Measurements from ENCODE around the gene STARD7.
"Not testable (repeated sequence)": the region's sequence is repeated elsewhere in the genome, so short reads cannot be mapped to it uniquely, and the experiment has no call there.

STARD7 gene

DNA sequence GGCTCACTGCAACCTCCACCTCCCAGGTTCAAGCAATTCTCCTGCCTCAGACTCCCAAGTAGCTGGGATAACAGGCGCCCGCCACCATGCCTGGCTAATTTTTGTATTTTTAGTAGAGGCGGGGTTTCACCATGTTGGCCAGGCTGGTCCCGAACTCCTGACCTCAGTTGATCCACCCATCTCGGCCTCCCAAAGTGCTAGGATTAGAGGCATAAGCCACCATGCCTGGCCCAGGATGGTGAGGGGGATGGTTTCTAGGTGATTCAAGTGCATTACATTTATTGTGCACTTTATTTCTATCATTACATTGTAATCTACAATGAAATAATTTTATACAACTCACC is 67.0 kb downstream of the STARD7 start:
- not testable (repeated sequence) for H3K79me2 ChIP-seq (ENCODE audit: control insufficient read depth, insufficient read depth, low read length)
- no CpG with 5 or more reads among the region's 5 CpGs for WGBS (ENCODE audit: extremely low coverage, insufficient coverage, low lambda C conversion rate)

DNA sequence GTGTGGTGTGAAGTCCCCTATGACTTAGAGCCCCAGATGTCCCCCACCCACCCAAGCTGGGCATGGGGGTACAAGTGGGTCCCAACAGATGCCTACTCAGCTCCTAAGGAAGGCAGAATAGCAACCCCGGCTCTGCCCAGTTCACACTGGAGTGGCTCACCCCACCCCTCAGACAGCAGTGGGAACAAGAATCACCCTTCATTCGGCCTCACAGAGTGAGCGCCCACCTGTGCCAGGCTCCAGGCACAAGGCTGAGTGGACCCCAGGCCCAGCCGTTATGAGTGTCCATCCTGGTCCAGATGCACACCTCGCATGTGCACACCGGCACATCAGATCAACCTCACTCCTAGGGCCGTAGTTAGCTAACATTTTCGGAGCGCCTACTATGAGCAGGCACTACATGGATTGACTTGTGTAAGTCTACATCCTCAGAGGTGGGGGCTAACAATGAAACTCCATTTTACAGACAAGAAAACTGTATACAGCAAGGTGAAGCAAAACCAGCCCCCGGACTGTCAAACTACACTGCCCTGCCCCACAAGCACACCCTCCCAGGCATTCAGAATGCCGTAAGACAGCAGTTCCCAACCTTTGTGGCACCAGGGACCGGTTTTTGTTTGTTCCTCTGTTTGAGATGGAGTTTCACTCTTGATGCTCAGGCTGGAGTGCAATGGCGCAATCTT is 67.5 kb downstream of the STARD7 start:
- Histone ChIP-seq H3K4me1 (ENCODE audit: control insufficient read depth, low read depth, low read length) (no peaks in the 10 kb centered on the region), H2BK15ac (replicated peaks; ENCODE audit: low read depth) (no peak overlapping the region), H3K56ac (ENCODE audit: low read length) (no peak overlapping the region), H2BK5ac (ENCODE audit: low read length) (no peak overlapping the region), H2BK120ac (ENCODE audit: low read depth, low read length) (no peak overlapping the region), H4K5ac (ENCODE audit: low read length) (no peak overlapping the region), H3K9ac (ENCODE audit: low read length) (no peak overlapping the region), H3K4me2 (ENCODE audit: low read length) (no peak overlapping the region), H3K79me1 (ENCODE audit: low read length) (no peaks in the 10 kb centered on the region), H3K4me3 (ENCODE audit: low read length) (no peak overlapping the region), H3K79me2 (ENCODE audit: control insufficient read depth, insufficient read depth, low read length) (no peaks in the 10 kb centered on the region), H4K8ac (ENCODE audit: low read depth, low read length) (no peak overlapping the region), H3K36me3 (ENCODE audit: control insufficient read depth, insufficient read depth, low read length) (no peaks in the 10 kb centered on the region), H3K27ac (ENCODE audit: low read depth, low read length) (no peak overlapping the region), H3K4ac (ENCODE audit: low read depth, low read length) (no peak overlapping the region), H2AK5ac (ENCODE audit: low read length) (no peak overlapping the region), H3K27me3 (ENCODE audit: insufficient read depth, low read length, poor library complexity) (no peaks in the 10 kb centered on the region), H3K18ac (ENCODE audit: low read length) (no peak overlapping the region), H3K23ac (ENCODE audit: low read length) (no peak overlapping the region)
- WGBS (ENCODE audit: extremely low coverage, insufficient coverage, low lambda C conversion rate): no CpG with 5 or more reads among the region's 13 CpGs
- DNase-seq: no peak

More for the DNA sequence above, 67.0 kb downstream of the STARD7 start:
- not testable (repeated sequence) for H3K36me3 ChIP-seq (ENCODE audit: control insufficient read depth, insufficient read depth, low read length); H2BK5ac ChIP-seq (ENCODE audit: low read length); H3K23ac ChIP-seq (ENCODE audit: low read length); H2AK5ac ChIP-seq (ENCODE audit: low read length); H3K56ac ChIP-seq (ENCODE audit: low read length); H3K4ac ChIP-seq (ENCODE audit: low read depth, low read length); H3K79me1 ChIP-seq (ENCODE audit: low read length); H3K18ac ChIP-seq (ENCODE audit: low read length); H2BK120ac ChIP-seq (ENCODE audit: low read depth, low read length); H3K27ac ChIP-seq (ENCODE audit: low read depth, low read length); H4K8ac ChIP-seq (ENCODE audit: low read depth, low read length); H3K27me3 ChIP-seq (ENCODE audit: insufficient read depth, low read length, poor library complexity); DNase-seq; H3K4me1 ChIP-seq (ENCODE audit: control insufficient read depth, low read depth, low read length); H3K4me2 ChIP-seq (ENCODE audit: low read length); H3K9ac ChIP-seq (ENCODE audit: low read length); H3K4me3 ChIP-seq (ENCODE audit: low read length); H2BK15ac ChIP-seq (replicated peaks; ENCODE audit: low read depth); H4K5ac ChIP-seq (ENCODE audit: low read length)

DNA sequence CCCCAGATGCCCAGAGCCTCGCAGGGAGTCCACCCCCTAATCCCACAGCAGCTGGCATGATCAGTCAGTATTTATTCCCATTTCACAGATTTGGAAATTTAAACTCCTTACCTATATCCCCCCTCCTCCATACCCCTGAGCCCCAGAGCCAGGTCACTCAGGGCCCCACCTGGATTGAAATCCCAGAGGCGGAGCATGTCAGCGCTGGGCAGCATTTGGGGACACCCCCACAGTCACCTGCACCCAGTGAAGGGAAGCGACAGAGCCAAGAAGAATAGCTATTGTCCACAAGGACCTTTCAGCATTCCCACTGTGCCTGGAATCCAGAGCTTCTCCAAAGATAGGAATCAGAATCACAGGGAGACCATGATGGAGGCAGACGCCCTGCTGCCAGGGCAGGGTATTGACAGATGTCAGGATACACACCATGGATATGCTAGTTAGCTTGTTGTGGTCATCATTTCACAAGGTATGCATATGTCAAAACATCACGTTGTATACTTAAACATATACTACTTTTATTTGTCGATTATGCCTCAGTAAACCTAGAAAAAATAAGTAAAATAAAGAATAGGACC is 69.4 kb downstream of the STARD7 start:
- H3K23ac ChIP-seq (ENCODE audit: low read length): no peak overlapping the region
- no peak overlapping the region for H4K5ac ChIP-seq (ENCODE audit: low read length)
- H3K36me3 ChIP-seq (ENCODE audit: control insufficient read depth, insufficient read depth, low read length): no peaks in the 10 kb centered on the region
- H2BK5ac ChIP-seq (ENCODE audit: low read length): no peak overlapping the region
- H3K18ac ChIP-seq (ENCODE audit: low read length): no peak overlapping the region
- H3K27me3 ChIP-seq (ENCODE audit: insufficient read depth, low read length, poor library complexity): no peaks in the 10 kb centered on the region
- DNase-seq: peak; percentile 57
- H3K79me2 ChIP-seq (ENCODE audit: control insufficient read depth, insufficient read depth, low read length): no peaks in the 10 kb centered on the region
- no peak overlapping the region for H3K4me2 ChIP-seq (ENCODE audit: low read length)
- H3K79me1 ChIP-seq (ENCODE audit: low read length): no peaks in the 10 kb centered on the region
- H3K27ac ChIP-seq (ENCODE audit: low read depth, low read length): no peak overlapping the region
- no peak overlapping the region for H2BK120ac ChIP-seq (ENCODE audit: low read depth, low read length)
- H2BK15ac ChIP-seq (replicated peaks; ENCODE audit: low read depth): no peak overlapping the region
- H4K8ac ChIP-seq (ENCODE audit: low read depth, low read length): no peak overlapping the region
- H3K9ac ChIP-seq (ENCODE audit: low read length): no peak overlapping the region
- no peaks in the 10 kb centered on the region for H3K4me1 ChIP-seq (ENCODE audit: control insufficient read depth, low read depth, low read length)
- no peak overlapping the region for H3K56ac ChIP-seq (ENCODE audit: low read length)
- no peak overlapping the region for H3K4me3 ChIP-seq (ENCODE audit: low read length)
- no peak overlapping the region for H2AK5ac ChIP-seq (ENCODE audit: low read length)
- no CpG with 5 or more reads among the region's 7 CpGs for WGBS (ENCODE audit: extremely low coverage, insufficient coverage, low lambda C conversion rate)
- no peak overlapping the region for H3K4ac ChIP-seq (ENCODE audit: low read depth, low read length)

DNA sequence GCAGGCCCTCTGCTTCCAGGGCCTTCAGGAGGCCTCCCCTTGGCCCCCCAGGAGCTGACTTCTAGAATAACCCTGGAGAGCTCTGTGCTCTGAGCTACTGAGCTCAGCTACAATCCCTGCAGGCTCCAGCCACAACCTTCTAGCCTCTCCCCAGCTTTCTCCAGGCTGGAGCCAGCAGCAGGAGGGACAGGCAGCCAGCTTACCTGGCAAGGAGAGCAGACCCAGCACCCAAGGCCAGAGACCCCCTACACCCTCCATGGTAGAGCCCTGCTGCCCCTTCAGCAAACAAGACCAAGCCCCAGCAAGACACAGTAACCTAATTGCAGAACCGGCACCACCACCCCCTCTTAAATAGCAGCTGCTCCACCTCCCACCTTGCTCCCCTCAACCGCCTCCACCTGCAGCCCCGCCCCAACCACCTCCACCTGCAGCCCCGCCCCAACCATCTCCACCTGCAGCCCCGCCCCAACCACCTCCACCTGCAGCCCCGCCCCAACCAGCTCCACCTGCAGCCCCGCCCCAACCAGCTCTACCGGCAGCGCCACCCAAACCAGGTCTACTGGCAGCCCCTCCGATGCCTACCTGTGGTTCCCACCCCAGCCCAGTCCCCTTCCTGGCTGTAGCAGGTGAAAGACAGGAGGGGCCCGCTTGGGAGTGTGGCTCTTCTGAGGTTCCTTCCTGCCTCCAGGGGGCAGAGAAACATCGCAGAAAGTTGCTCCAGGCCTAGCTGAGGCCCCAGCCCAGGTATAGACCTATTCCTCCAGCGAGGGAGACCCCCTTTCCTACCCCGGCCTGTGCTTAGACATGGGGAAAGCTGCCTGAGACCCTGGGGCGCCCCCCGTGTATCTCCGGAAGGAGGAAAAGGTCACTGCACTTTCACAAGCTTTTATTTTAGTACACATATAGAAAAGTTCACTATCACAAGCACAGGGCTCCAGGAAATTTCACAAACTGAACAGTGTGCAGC is 70.2 kb downstream of the STARD7 start, which contains the start of gene ASTL:
Gene ASTL, minus strand, starts transcription at position 324 of the 967 bp plus-strand sequence. Its CDS starts 66 bp downstream, at position 258.
- H3K4me3 ChIP-seq (ENCODE audit: low read length): no peak within 1 kb of the TSS
- H3K27me3 ChIP-seq (ENCODE audit: insufficient read depth, low read length, poor library complexity): no peaks in the 10 kb centered on the region
- H2BK5ac ChIP-seq (ENCODE audit: low read length): no peak within 1 kb of the TSS
- no peaks in the 10 kb centered on the region for H3K4me1 ChIP-seq (ENCODE audit: control insufficient read depth, low read depth, low read length)
- no peak within 1 kb of the TSS for H3K4me2 ChIP-seq (ENCODE audit: low read length)
- no peak within 1 kb of the TSS for H3K27ac ChIP-seq (ENCODE audit: low read depth, low read length)
- no peak within 1 kb of the TSS for H3K4ac ChIP-seq (ENCODE audit: low read depth, low read length)
- H2AK5ac ChIP-seq (ENCODE audit: low read length): no peak within 1 kb of the TSS
- H3K79me1 ChIP-seq (ENCODE audit: low read length): no peaks in the 10 kb centered on the region
- no peak within 1 kb of the TSS for H3K18ac ChIP-seq (ENCODE audit: low read length)
- peak; percentile 75 for DNase-seq
- no peak within 1 kb of the TSS for H3K9ac ChIP-seq (ENCODE audit: low read length)
- no peak within 1 kb of the TSS for H2BK15ac ChIP-seq (replicated peaks; ENCODE audit: low read depth)
- no peak within 1 kb of the TSS for H4K5ac ChIP-seq (ENCODE audit: low read length)
- no peak within 1 kb of the TSS for H2BK120ac ChIP-seq (ENCODE audit: low read depth, low read length)
- H4K8ac ChIP-seq (ENCODE audit: low read depth, low read length): no peak within 1 kb of the TSS
- no peak within 1 kb of the TSS for H3K23ac ChIP-seq (ENCODE audit: low read length)
- no peak within 1 kb of the TSS for H3K56ac ChIP-seq (ENCODE audit: low read length)
- H3K36me3 ChIP-seq (ENCODE audit: control insufficient read depth, insufficient read depth, low read length): no peaks in the 10 kb centered on the region
- no peaks in the 10 kb centered on the region for H3K79me2 ChIP-seq (ENCODE audit: control insufficient read depth, insufficient read depth, low read length)
- WGBS (ENCODE audit: extremely low coverage, insufficient coverage, low lambda C conversion rate): no CpG with 5 or more reads among the region's 17 CpGs

- Histone ChIP-seq H2AK5ac (ENCODE audit: low read length) (no peak overlapping the region), H3K56ac (ENCODE audit: low read length) (no peak overlapping the region), H3K79me1 (ENCODE audit: low read length) (no peaks in the 10 kb centered on the region), H3K4ac (ENCODE audit: low read depth, low read length) (no peak overlapping the region), H4K5ac (ENCODE audit: low read length) (no peak overlapping the region), H3K27ac (ENCODE audit: low read depth, low read length) (no peak overlapping the region), H4K8ac (ENCODE audit: low read depth, low read length) (no peak overlapping the region), H3K9ac (ENCODE audit: low read length) (no peak overlapping the region), H3K18ac (ENCODE audit: low read length) (no peak overlapping the region), H3K36me3 (ENCODE audit: control insufficient read depth, insufficient read depth, low read length) (no peaks in the 10 kb centered on the region), H3K23ac (ENCODE audit: low read length) (no peak overlapping the region), H3K79me2 (ENCODE audit: control insufficient read depth, insufficient read depth, low read length) (no peaks in the 10 kb centered on the region), H2BK5ac (ENCODE audit: low read length) (no peak overlapping the region), H3K4me3 (ENCODE audit: low read length) (no peak overlapping the region), H2BK120ac (ENCODE audit: low read depth, low read length) (no peak overlapping the region), H3K27me3 (ENCODE audit: insufficient read depth, low read length, poor library complexity) (no peaks in the 10 kb centered on the region), H3K4me2 (ENCODE audit: low read length) (no peak overlapping the region), H3K4me1 (ENCODE audit: control insufficient read depth, low read depth, low read length) (no peaks in the 10 kb centered on the region), H2BK15ac (replicated peaks; ENCODE audit: low read depth) (no peak overlapping the region)
- no peak for DNase-seq
- WGBS (ENCODE audit: extremely low coverage, insufficient coverage, low lambda C conversion rate): no CpG with 5 or more reads among the region's 15 CpGs
Measured at GRCh38 chr2:96137321-96138178, 71.1 kb downstream of the STARD7 start.
